ENCODE measurements around the gene CCL3. TPM values are rescaled to one million over a fixed set of nuclear protein-coding genes. Genes with fewer than 3 reads are reported as not detected.
"Not testable (repeated sequence)": the region's sequence is repeated elsewhere in the genome, so short reads cannot be mapped to it uniquely, and the experiment has no call there.

CCL3 gene
- total RNA-seq, 2 experiments from 2014 or later: 8.3 TPM

- CTCF ChIA-PET: interaction anchor here (1.1 to 1.2 kb wide), 2 partner anchors 21 to 38 kb away, joined by 3 read pairs; partner anchors contain the start of gene CCL3
- Mint-ChIP-seq H3K27ac (no peak overlapping the region), H3K4me3 (no peak overlapping the region), H3K36me3 (ENCODE audit: low read depth) (peaks cover 9% of the 10 kb centered on the region), H3K9me3 (peaks cover 17% of the 10 kb centered on the region), H3K4me1 (ENCODE audit: low read depth) (no peaks in the 10 kb centered on the region), H3K27me3 (ENCODE audit: low read depth) (peaks cover 25% of the 10 kb centered on the region)
- no peak for DNase-seq
- intact Hi-C loops (cut with micrococcal nuclease): no loop called here
Observed at GRCh38 chr17:36127911-36128310, 38.0 kb upstream of the CCL3 start.

GRCh38 chr17:36127199-36127893 is 37.4 kb upstream of the CCL3 start:
- CTCF ChIA-PET: interaction anchor here (1.1 to 1.2 kb wide), 2 partner anchors 21 to 37 kb away, joined by 3 read pairs; partner anchors contain the start of gene CCL3
- DNase-seq: no peak
- peaks cover 9% of the 10 kb centered on the region for H3K36me3 Mint-ChIP-seq (ENCODE audit: low read depth)
- no peak overlapping the region for H3K27ac Mint-ChIP-seq
- peaks cover 17% of the 10 kb centered on the region for H3K9me3 Mint-ChIP-seq
- intact Hi-C loops (cut with micrococcal nuclease): no loop called here
- no peak overlapping the region for H3K4me3 Mint-ChIP-seq
- H3K4me1 Mint-ChIP-seq (ENCODE audit: low read depth): no peaks in the 10 kb centered on the region
- H3K27me3 Mint-ChIP-seq (ENCODE audit: low read depth): peaks cover 27% of the 10 kb centered on the region

GRCh38 chr17:36124879-36125824 is 35.2 kb upstream of the CCL3 start:
- CTCF ChIA-PET: interaction anchor here (4.1 kb wide), 1 partner anchor 24 kb away, joined by 14 read pairs; no protein-coding TSS in a partner anchor
- no peaks in the 10 kb centered on the region for H3K4me1 Mint-ChIP-seq (ENCODE audit: low read depth)

GRCh38 chr17:36123431-36123830 is 33.5 kb upstream of the CCL3 start:
- CTCF ChIA-PET: interaction anchor here (4.1 kb wide), 1 partner anchor 26 kb away, joined by 14 read pairs; no protein-coding TSS in a partner anchor
- Mint-ChIP-seq H3K27ac (no peak overlapping the region), H3K4me1 (ENCODE audit: low read depth) (peaks cover 5% of the 10 kb centered on the region)

More at GRCh38 chr17:36124879-36125824, 35.2 kb upstream of the CCL3 start:
- peaks cover 17% of the 10 kb centered on the region for H3K9me3 Mint-ChIP-seq
- H3K27ac Mint-ChIP-seq: no peak overlapping the region
- no peak for DNase-seq
- H3K4me3 Mint-ChIP-seq: no peak overlapping the region
- H3K36me3 Mint-ChIP-seq (ENCODE audit: low read depth): peaks cover 9% of the 10 kb centered on the region
- peaks cover 37% of the 10 kb centered on the region for H3K27me3 Mint-ChIP-seq (ENCODE audit: low read depth)
- intact Hi-C loops (cut with micrococcal nuclease): no loop called here

GRCh38 chr17:36121099-36121498 is 31.2 kb upstream of the CCL3 start:
- H3K27ac Mint-ChIP-seq; H3K36me3 Mint-ChIP-seq (ENCODE audit: low read depth); intact Hi-C loops (cut with micrococcal nuclease); DNase-seq; H3K4me3 Mint-ChIP-seq: not testable (repeated sequence)
- Mint-ChIP-seq H3K9me3 (peaks cover 11% of the 10 kb centered on the region), H3K27me3 (ENCODE audit: low read depth) (peaks cover 32% of the 10 kb centered on the region), H3K4me1 (ENCODE audit: low read depth) (peaks cover 22% of the 10 kb centered on the region)
- CTCF ChIA-PET: interaction anchor here (3.8 kb wide), 1 partner anchor 28 kb away, joined by 15 read pairs; no protein-coding TSS in a partner anchor

More at GRCh38 chr17:36123431-36123830, 33.5 kb upstream of the CCL3 start:
- H3K27me3 Mint-ChIP-seq (ENCODE audit: low read depth): peaks cover 32% of the 10 kb centered on the region
- peaks cover 9% of the 10 kb centered on the region for H3K36me3 Mint-ChIP-seq (ENCODE audit: low read depth)
- DNase-seq: no peak
- H3K9me3 Mint-ChIP-seq: peaks cover 17% of the 10 kb centered on the region
- intact Hi-C loops (cut with micrococcal nuclease): no loop called here
- no peak overlapping the region for H3K4me3 Mint-ChIP-seq

GRCh38 chr17:36120221-36120620 is 30.3 kb upstream of the CCL3 start:
- Mint-ChIP-seq H3K4me3 (no peak overlapping the region), H3K9me3 (peaks cover 2% of the 10 kb centered on the region), H3K27ac (no peak overlapping the region), H3K27me3 (ENCODE audit: low read depth) (peaks cover 32% of the 10 kb centered on the region), H3K4me1 (ENCODE audit: low read depth) (peaks cover 22% of the 10 kb centered on the region), H3K36me3 (ENCODE audit: low read depth) (no peaks in the 10 kb centered on the region)
- intact Hi-C loops (cut with micrococcal nuclease): no loop called here
- CTCF ChIA-PET: interaction anchor here (0.6 to 3.8 kb wide), 3 partner anchors 29 to 172 kb away, joined by 3 to 15 read pairs (median 4); no protein-coding TSS in a partner anchor
- DNase-seq: no peak

GRCh38 chr17:36118477-36119353 is 28.8 kb upstream of the CCL3 start:
- CTCF ChIA-PET: interaction anchor here (0.7 to 3.8 kb wide), 7 partner anchors 27 to 286 kb away, joined by 3 to 15 read pairs (median 6); partner anchors contain the start of gene RDM1
- H3K27me3 Mint-ChIP-seq (ENCODE audit: low read depth): peaks cover 36% of the 10 kb centered on the region
- DNase-seq: no peak
- no peak overlapping the region for H3K4me3 Mint-ChIP-seq
- H3K27ac Mint-ChIP-seq: no peak overlapping the region
- peaks cover 22% of the 10 kb centered on the region for H3K4me1 Mint-ChIP-seq (ENCODE audit: low read depth)
- no peaks in the 10 kb centered on the region for H3K9me3 Mint-ChIP-seq
- H3K36me3 Mint-ChIP-seq (ENCODE audit: low read depth): no peaks in the 10 kb centered on the region
- intact Hi-C loops (cut with micrococcal nuclease): no loop called here

GRCh38 chr17:36117505-36118382 is 27.8 kb upstream of the CCL3 start:
- Mint-ChIP-seq H3K36me3 (ENCODE audit: low read depth) (no peaks in the 10 kb centered on the region), H3K9me3 (peaks cover under 1% of the 10 kb centered on the region), H3K4me1 (ENCODE audit: low read depth) (peaks cover 22% of the 10 kb centered on the region), H3K27me3 (ENCODE audit: low read depth) (peaks cover 29% of the 10 kb centered on the region), H3K27ac (no peak overlapping the region), H3K4me3 (no peak overlapping the region)
- CTCF ChIA-PET: interaction anchor here (0.7 to 3.8 kb wide), 4 partner anchors 26 to 285 kb away, joined by 3 to 15 read pairs (median 8); no protein-coding TSS in a partner anchor
- peak; percentile 73 for DNase-seq
- intact Hi-C loops (cut with micrococcal nuclease): loop anchor here (1.0 kb wide), 1 partner anchor 27 kb away; the partner anchor contains the start of gene CCL3

GRCh38 chr17:36115649-36115977 is 25.7 kb upstream of the CCL3 start:
- H3K4me3 Mint-ChIP-seq; H3K9me3 Mint-ChIP-seq; DNase-seq; H3K36me3 Mint-ChIP-seq (ENCODE audit: low read depth); intact Hi-C loops (cut with micrococcal nuclease); H3K27ac Mint-ChIP-seq: not testable (repeated sequence)
- Mint-ChIP-seq H3K4me1 (ENCODE audit: low read depth) (peaks cover 22% of the 10 kb centered on the region), H3K27me3 (ENCODE audit: low read depth) (peaks cover 22% of the 10 kb centered on the region)
- CTCF ChIA-PET: interaction anchor here (0.7 to 1.3 kb wide), 2 partner anchors 33 to 43 kb away, joined by 4 to 5 read pairs; no protein-coding TSS in a partner anchor

- CTCF ChIA-PET: interaction anchor here (0.7 kb wide), 1 partner anchor 42 kb away, joined by 5 read pairs; no protein-coding TSS in a partner anchor
- H3K9me3 Mint-ChIP-seq; DNase-seq; H3K27ac Mint-ChIP-seq; H3K36me3 Mint-ChIP-seq (ENCODE audit: low read depth); H3K4me3 Mint-ChIP-seq; intact Hi-C loops (cut with micrococcal nuclease): not testable (repeated sequence)
- Mint-ChIP-seq H3K27me3 (ENCODE audit: low read depth) (peaks cover 21% of the 10 kb centered on the region), H3K4me1 (ENCODE audit: low read depth) (peaks cover 22% of the 10 kb centered on the region)
Observed at GRCh38 chr17:36114971-36115648, 25.2 kb upstream of the CCL3 start.
